ENCODE data around the gene GRIK2.

Gene GRIK2

GRCh38 chr6:101400326-101401135, 7.0 kb downstream of the GRIK2 start:
- DNase-seq, result no peak

- no peak for DNase-seq
Measured at GRCh38 chr6:101401171-101401570, 7.7 kb downstream of the GRIK2 start.

DNA sequence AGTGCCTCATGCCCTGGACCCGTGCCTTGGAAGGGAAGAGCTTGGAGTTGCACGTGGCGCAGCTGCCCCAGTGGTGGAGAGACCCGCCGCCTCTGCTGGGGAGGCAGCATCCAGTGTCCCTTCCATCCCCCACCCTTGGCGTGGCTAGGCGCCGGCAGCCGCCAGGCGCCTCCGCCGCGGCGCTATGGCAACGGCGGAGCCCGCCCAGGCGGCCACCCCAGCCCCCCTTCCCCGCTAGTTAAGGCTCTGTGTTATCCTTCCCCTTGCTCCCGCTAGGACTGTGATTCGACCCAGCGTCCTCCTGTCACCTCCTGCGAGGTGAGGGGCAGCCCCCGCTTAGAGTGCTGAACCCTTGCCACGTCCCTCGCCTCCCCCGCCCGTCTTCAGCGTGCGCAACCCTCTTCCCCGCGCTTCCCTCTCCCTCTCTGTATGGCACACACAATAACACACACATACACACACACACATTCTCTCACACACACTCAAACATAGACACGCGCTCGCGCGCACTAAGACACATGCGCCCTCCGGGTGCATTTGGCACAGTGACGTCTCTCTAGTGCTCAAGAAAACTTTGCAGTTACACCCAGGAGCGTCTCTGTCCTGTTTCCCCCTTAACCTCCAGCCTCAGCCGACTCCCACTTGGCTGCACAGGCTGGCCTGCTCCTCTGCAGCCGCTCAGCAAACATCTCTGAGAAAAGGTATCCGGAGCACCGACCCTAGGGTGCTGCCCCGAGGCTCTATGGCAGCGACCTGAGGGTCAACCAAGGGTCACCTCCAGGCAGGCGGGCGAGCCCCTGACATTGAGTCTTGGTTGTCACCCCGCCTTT, 8.5 kb downstream of the GRIK2 start:
- DNase-seq, result peak; percentile 12

GRCh38 chr6:101402622-101403031, 9.1 kb downstream of the GRIK2 start:
- DNase-seq, result peak; percentile 19

DNA sequence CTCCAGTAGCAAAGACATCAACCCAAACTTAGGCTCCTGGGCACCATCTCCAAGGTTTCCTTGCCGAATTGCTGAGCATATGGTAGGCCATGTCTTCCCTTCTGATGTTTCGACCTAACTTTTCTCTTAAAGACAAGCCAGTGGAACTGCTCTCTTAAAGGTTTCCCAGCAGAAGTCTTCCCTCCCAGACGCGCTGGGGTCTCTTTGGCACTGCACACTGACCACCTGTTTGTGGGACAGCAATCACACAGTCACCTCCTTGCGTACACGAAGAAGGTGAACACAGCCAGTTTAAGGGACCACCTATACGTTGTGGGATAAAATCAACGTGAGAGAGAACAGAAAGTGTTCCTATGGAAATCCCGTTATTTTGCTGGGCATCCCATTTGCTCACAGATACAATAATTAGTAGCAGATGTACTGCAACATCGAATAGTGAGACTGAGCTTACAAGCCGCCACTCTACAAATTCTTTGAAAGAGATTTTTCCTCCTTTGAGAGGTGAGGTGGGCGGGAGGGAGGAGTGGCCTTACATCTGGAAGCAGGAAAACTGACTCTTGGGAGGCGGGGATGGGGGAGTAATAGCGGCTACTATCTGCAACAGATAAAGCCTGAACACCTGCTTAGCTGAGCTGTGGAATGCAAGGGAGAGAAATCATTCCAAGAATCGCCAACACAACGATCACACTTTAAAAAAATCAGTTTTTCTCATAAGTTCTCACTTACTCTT, 9.9 kb downstream of the GRIK2 start:
- DNase-seq, result no peak

DNA sequence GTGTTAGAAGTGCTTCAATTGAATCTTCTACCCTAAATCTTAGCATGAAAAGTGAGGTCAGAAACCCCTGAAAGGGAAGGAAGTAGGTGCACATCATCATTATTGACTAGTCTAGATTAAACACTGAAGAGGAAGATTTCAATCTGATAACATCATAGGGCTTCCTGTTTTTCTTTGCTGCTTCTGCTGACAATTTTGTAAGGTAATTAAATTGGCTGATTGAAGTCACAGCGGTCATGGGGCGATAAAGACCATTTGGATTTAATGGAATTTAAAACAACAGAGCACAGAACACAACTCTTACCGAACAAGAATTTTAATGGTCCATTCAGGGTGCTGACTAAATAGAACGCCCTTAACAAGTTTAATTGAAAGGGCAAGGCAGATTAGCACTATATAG, 11.3 kb downstream of the GRIK2 start:
- no peak for DNase-seq

GRCh38 chr6:101413773-101414172, 20.3 kb downstream of the GRIK2 start:
- DNase-seq, result no peak

- no peak for DNase-seq
Measured at GRCh38 chr6:101417900-101418299, 24.4 kb downstream of the GRIK2 start.

- DNase-seq, result no peak
Measured at GRCh38 chr6:101422251-101422650, 28.7 kb downstream of the GRIK2 start.

DNA sequence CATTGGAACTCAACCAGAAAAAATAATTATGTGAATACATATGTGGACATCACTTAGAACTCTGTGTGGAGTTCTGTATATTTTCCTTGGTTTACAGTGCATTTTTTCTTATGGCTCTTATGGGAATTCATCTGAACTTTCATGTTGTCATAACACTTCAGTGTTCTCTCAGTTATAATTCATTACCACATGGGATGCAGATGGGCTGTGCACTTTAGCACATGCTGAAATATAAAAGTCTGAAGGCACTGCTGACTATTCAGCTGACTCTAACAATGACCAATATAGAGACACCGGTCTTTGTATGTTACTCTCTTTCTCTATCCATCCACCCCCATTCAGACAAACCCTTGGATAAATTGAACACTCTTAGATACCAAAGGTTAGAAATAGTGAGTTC, 29.3 kb downstream of the GRIK2 start:
- no peak for DNase-seq

DNA sequence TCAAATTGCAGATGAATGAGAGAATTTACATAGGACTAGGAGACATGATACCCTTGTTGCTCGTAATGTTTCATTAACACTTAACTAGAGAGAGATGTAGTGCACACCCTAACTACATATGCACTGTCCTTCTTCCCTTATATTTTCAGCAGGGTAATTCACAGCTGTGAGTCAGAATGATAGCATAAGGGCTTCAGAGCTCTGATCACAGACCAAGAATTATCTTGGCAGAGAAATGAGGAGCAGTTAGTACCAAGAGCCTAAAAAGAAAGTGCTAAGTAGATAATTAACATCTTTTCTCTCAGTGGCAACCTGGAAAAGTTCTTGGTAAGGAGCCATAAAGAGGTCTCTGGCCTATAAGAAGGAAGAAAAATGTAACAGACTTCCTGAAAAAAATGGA, 35.8 kb downstream of the GRIK2 start:
- no peak for DNase-seq

DNA sequence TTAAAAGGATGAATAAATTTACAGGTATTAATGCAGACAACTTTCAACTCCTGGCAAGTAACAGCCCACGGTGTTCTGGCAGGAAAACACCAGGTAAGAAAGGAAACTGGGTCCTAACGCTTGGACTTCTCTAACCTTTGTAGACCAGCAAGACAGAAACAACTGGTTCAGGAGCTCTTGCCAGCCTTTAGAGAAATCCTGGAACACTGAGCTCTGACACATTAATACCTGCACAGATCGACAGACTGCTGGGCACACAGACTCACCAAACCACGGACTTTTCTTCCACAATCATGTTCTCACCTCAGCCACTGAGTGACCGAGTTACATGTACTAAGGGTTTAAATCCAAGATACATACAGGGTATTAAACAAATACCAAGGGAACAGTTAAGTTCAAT, 36.3 kb downstream of the GRIK2 start:
- DNase-seq, result no peak

GRCh38 chr6:101433141-101433540, 39.6 kb downstream of the GRIK2 start:
- no peak for DNase-seq

- DNase-seq, result no peak
Measured at GRCh38 chr6:101434601-101435000, 41.1 kb downstream of the GRIK2 start.

DNA sequence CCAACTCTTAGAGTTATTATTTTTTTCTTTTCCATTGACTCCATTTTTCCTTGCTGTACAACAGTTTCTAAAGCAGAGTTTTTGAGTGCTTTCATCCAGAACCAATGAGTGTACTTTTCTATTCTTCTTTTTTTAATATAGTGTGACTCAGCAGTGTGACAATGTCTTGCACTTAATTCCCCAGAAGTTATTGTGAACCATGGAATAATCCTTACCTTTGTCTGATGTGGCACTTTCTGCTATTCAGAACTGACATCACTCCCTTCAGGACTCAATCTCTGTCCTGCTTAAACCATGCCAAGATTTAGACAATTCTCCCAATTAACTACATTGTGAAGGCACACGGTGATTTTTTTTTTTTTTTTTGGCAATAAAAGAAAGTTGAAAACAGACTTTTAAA, 41.5 kb downstream of the GRIK2 start:
- DNase-seq, result no peak

DNA sequence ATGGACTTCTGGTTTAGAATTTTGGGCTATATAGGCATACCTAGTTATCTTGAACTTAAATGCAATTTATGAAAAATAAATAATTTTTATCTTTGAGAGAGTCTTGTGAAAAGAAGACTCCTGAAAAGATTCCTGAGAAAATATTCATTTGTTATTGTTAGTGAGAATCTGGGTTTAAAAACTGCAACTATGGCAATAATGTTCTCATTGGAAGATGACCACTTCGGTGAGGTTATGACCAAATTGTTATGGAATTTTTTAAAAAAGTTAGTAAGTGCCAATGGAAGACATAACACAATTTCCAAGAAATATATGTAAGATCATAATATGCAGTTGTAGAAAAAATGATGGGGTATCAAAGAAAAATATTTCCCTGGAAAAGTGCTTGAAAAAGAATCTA, 46.3 kb downstream of the GRIK2 start:
- DNase-seq, result no peak

- DNase-seq, result no peak
Measured at GRCh38 chr6:101443315-101443714, 49.8 kb downstream of the GRIK2 start.

DNA sequence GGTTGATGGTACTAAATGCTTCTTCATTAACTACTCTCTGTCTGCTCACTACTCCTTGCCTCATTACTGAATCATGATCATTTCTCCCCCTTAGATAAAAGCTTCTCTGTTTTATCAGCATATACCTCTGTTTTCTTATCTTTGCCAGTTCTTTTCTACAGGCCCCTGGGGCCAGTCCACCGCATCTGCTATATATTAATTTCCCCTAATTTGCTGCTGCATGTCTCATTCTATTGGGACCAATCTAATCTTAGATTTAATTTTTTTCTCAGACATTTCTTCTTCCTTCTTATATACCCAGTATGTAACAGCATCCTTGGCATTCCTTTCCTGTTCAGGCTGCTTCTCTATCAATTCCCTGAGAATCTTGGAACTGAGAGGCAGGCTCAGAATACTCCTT, 51.2 kb downstream of the GRIK2 start:
- no peak for DNase-seq

GRCh38 chr6:101445527-101445926, 52.0 kb downstream of the GRIK2 start:
- DNase-seq, result no peak

- DNase-seq, result no peak
Measured at GRCh38 chr6:101450901-101451300, 57.4 kb downstream of the GRIK2 start.

DNA sequence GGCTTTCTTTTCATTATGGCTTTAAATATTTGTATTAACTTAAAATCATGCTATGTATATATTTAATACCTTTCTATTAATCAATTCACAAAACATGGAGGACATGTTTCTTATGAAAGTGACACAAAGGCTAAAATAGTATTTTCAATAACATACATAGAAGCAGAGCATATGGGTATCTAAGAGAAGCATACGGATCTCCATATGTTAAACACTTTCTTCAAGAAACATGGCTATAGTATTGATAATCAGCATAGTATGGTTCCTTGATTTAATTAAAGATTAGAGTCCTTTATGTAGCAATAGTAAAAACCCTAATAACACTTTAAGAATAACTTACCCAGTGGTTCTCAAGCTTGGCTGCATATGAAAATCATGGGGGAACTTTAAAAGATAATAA, 58.5 kb downstream of the GRIK2 start:
- no peak for DNase-seq

- no peak for DNase-seq
Measured at GRCh38 chr6:101453221-101453620, 59.7 kb downstream of the GRIK2 start.

- no peak for DNase-seq
Measured at GRCh38 chr6:101454106-101454676, 60.7 kb downstream of the GRIK2 start.
